ENCODE data around the gene SMIM5. TPM values are rescaled to one million over a fixed set of nuclear protein-coding genes. Genes with fewer than 3 reads are reported as not detected.
A peak's percentile ranks its signal among the peaks of the same experiment; 100 is the strongest.

The SMIM5 gene
- polyA plus RNA-seq, 3 donors = 0.15 to 3.3 (median 0.43) TPM

- Histone ChIP-seq H3K4me2 (replicated peaks; ENCODE audit: extremely low read depth, low read length, poor library complexity, severe bottlenecking) (peak overlapping the region; percentile 86), H3K27ac (ENCODE audit: low read depth in 1 of 2, low read length in 2 of 2) (peak overlapping the region in 1 of 2 donors; percentile 99), H4K20me1 (ENCODE audit: insufficient read depth, low read length) (peaks cover 3% of the 10 kb centered on the region), H3K36me3 (replicated peaks in 1 of 2; ENCODE audit: control insufficient read depth in 1 of 2, insufficient read depth in 2 of 2, low read length in 2 of 2) (peaks cover 36 to 49% of the 10 kb centered on the region in 2 donors), H3K27me3 (ENCODE audit: control insufficient read depth in 2 of 2, insufficient read depth in 2 of 2, low read length in 2 of 2) (no peaks in the 10 kb centered on the region), H3K4me1 (ENCODE audit: control insufficient read depth in 1 of 2, insufficient read depth in 2 of 2, low read length in 2 of 2) (peaks cover 17 to 22% of the 10 kb centered on the region in 2 donors), H3K9ac (ENCODE audit: insufficient read depth, low read length, poor library complexity, severe bottlenecking) (no peak overlapping the region), H3K4me3 (replicated peaks in 1 of 3; ENCODE audit: low read depth in 2 of 3, low read length in 3 of 3) (peak overlapping the region in 2 of 3 experiments; percentile 89 to 97), H2AFZ (ENCODE audit: insufficient read depth, low read depth, low read length, poor library complexity, severe bottlenecking) (peak overlapping the region; percentile 82), H3K79me2 (ENCODE audit: insufficient read depth, low read length) (peaks cover 48% of the 10 kb centered on the region), H3K9me3 (replicated peaks in 1 of 2; ENCODE audit: control insufficient read depth in 1 of 2, insufficient read depth in 1 of 2, low read length in 2 of 2) (no peaks in the 10 kb centered on the region)
- peaks cover 38 to 53% of the 10 kb centered on the region in 2 donors for H3K36me3 Mint-ChIP-seq
- no peak for DNase-seq
- intact Hi-C loops (cut with micrococcal nuclease) = loop anchor here (10.0 kb wide), 2 partner anchors 179 to 791 kb away; partner anchors contain the start of genes FDXR (in 1 of the 2) and UNC13D (in 1 of the 2)
- H3K4me1 Mint-ChIP-seq = peaks cover 12% of the 10 kb centered on the region
- no peaks in the 10 kb centered on the region for H3K9me3 Mint-ChIP-seq
- TF ChIP-seq CTCF (IDR thresholded peaks at IDR 0.05) = no peak
- H3K27me3 Mint-ChIP-seq (ENCODE audit: low read depth in 3 of 3) = peaks cover 0 to 2% (median 0%) of the 10 kb centered on the region in 3 donors
- H3K27ac Mint-ChIP-seq = peak overlapping the region in 2 of 7 donors; percentile 54 to 84
- H3K4me3 Mint-ChIP-seq = no peak overlapping the region
- 100% methylated on average over 2 of the region's 10 CpGs for WGBS (ENCODE audit: insufficient coverage)
Observed at GRCh38 chr17:75665981-75666380, 32.7 kb downstream of the SMIM5 start.

GRCh38 chr17:75666959-75667790, 33.9 kb downstream of the SMIM5 start, which contains the start of the genes RECQL5 and SAP30BP:
RECQL5 (minus strand) TSS chr17:75667154; CDS start chr17:75666557, 597 bp downstream.
SAP30BP (plus strand) TSS chr17:75667338; CDS start chr17:75667373, 35 bp downstream.
- Histone ChIP-seq H3K4me1 (ENCODE audit: control insufficient read depth in 1 of 2, insufficient read depth in 2 of 2, low read length in 2 of 2) (peaks cover 17 to 22% of the 10 kb centered on the region in 2 donors), H3K4me2 (replicated peaks; ENCODE audit: extremely low read depth, low read length, poor library complexity, severe bottlenecking) (peak within 1 kb of the TSS; percentile 86), H3K27ac (ENCODE audit: low read depth in 1 of 2, low read length in 2 of 2) (peak within 1 kb of the TSS; percentile 84 to 99), H3K27me3 (ENCODE audit: control insufficient read depth in 2 of 2, insufficient read depth in 2 of 2, low read length in 2 of 2) (no peaks in the 10 kb centered on the region), H3K36me3 (replicated peaks in 1 of 2; ENCODE audit: control insufficient read depth in 1 of 2, insufficient read depth in 2 of 2, low read length in 2 of 2) (peaks cover 36 to 49% of the 10 kb centered on the region in 2 donors), H3K9ac (ENCODE audit: insufficient read depth, low read length, poor library complexity, severe bottlenecking) (peak within 1 kb of the TSS; percentile 97), H4K20me1 (ENCODE audit: insufficient read depth, low read length) (peaks cover 15% of the 10 kb centered on the region), H3K4me3 (replicated peaks in 1 of 3; ENCODE audit: low read depth in 2 of 3, low read length in 3 of 3) (peak within 1 kb of the TSS; percentile 89 to 97 (median 92)), H2AFZ (ENCODE audit: insufficient read depth, low read depth, low read length, poor library complexity, severe bottlenecking) (peak within 1 kb of the TSS; percentile 82), H3K9me3 (replicated peaks in 1 of 2; ENCODE audit: control insufficient read depth in 1 of 2, insufficient read depth in 1 of 2, low read length in 2 of 2) (no peaks in the 10 kb centered on the region), H3K79me2 (ENCODE audit: insufficient read depth, low read length) (peaks cover 60% of the 10 kb centered on the region)
- under 1% methylated on average over 49 of the region's 55 CpGs for WGBS (ENCODE audit: insufficient coverage)
- intact Hi-C loops (cut with micrococcal nuclease) = loop anchor here (10.0 kb wide), 2 partner anchors 178 to 792 kb away; partner anchors contain the start of genes FDXR (in 1 of the 2) and UNC13D (in 1 of the 2)
- Mint-ChIP-seq H3K36me3 (peaks cover 42 to 53% of the 10 kb centered on the region in 2 donors), H3K27ac (peak within 1 kb of the TSS in 3 of 7 donors; percentile 63 to 84 (median 72)), H3K9me3 (no peaks in the 10 kb centered on the region), H3K4me3 (peak within 1 kb of the TSS in 1 of 2 donors; percentile 60), H3K4me1 (peaks cover 12% of the 10 kb centered on the region), H3K27me3 (ENCODE audit: low read depth in 3 of 3) (peaks cover 0 to 2% (median 0%) of the 10 kb centered on the region in 3 donors)
- TF ChIP-seq CTCF (IDR thresholded peaks at IDR 0.05) = no peak
- DNase-seq = peak; percentile 98 to 99 (median 98)

Measured in CD14-positive monocyte (primary cell).